Cerebellar cortex (tissue), 1 donor: ENCODE data around the gene SLC49A4.

Experiments used
- DNase-seq: peaks from one replicate; pipeline ENCODE4 v3.0.0-alpha.2; 2015; ENCODE audit warnings: low spot score

Gene SLC49A4

DNA sequence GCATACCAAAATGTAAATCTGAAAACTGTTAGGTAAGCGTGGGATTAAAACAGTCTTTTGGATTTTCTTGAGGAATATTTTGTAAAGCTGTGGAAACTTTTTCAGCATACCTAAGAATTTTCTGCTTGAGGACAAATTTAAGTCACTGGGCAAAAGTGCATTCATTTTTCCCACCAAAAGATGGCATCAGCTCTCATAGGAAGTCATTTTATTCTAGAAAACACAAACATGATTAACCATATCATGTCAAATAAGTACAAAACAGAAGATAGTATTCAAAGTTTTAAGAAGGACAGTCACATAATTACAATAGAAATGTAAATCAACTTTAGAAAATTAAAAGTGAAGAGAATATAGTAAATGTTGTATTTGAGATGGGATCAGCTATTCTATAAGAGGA, 63.5 kb downstream of the SLC49A4 start:
- DNase-seq, result peak; percentile 16

DNA sequence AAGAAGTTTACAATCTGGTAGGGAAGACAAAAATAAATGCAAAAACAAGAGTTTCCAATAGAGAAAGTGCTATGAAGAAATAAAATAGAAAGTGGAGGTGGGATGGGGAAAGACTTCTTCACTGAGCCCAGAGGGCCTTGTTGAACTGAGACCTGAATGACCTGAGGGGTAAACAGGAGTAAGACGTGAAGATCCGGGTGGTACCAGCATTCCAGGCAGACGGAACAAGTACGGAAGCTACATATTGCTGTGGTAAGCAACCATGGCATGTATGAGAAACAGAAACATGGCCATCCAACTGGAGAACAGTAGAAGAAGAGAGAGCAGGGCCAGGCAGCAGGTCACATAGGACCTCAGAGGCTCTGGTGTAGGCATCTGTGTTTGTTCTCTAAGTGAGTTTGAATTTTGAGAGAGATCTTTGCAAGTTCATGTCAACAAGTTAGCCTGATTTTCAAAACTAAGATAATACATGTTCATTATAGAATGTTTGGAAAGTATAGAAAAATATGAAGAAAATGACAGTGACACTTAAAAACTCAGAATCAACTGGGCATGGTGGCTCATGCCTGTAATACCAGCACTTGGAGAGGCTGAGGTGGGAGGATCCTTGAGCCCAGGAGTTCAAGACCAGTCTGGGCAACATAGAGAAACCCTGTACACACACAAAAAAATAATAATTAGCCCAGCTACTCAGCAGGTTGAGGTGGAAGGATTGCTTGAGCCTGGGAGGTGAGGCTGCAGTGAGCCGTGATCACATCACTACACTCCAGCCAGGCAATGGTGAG, 64.3 kb downstream of the SLC49A4 start:
- no peak for DNase-seq

DNA sequence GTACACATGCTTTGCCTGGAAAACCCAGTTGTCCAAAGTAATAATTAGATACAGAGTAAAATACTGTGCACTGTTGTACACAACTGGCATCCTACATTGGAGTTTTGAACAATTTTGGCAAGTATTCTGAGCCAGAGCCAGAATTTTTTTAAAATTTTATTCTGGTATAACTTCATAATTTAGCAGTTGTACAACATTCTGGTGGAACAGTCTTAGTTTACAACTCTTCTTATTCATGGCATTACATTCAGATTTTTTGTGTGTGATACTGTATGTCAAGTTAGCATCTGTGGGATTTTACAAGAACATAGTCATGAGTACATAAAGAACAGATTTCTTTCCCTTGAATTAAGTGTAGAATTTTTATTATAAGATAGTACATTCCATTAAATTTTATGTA, 67.5 kb downstream of the SLC49A4 start:
- DNase-seq, result no peak

DNA sequence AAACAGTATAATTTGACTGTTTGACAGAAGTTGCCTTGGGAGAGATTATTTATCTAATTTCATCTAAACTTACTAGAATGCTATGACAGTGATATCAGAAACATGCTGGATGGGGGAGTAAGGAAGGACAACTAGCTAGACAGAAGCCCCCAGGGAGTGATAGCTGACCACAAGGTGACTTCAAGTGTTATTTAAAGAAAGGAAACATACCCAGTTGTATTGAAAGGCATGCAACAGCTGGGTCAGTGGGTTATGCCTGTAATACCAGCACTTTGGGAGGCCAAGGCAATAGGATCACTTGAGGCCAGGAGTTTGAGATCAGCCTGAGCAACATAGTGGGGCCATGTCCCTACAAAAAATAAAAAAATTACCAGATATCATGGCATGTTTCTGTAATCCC, 69.6 kb downstream of the SLC49A4 start:
- DNase-seq, result no peak

DNA sequence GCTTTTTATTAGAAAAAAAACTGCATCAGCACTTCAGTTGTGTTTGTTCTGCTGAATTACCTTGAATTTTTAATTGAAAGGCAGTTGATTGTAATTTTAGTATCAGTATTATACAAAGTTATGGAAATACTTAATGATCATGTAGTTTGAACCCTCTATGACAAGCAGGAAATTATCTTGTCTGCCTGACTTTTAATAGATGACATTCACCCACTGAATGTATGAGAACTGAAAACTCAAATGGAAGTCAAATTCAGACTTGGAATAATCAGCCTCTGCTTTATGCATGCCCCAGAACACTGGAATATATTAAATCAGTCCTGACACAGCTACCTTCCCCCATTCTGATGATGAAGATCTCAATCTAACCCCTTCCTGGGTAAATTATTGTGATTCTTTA, 73.5 kb downstream of the SLC49A4 start:
- DNase-seq, result no peak

DNA sequence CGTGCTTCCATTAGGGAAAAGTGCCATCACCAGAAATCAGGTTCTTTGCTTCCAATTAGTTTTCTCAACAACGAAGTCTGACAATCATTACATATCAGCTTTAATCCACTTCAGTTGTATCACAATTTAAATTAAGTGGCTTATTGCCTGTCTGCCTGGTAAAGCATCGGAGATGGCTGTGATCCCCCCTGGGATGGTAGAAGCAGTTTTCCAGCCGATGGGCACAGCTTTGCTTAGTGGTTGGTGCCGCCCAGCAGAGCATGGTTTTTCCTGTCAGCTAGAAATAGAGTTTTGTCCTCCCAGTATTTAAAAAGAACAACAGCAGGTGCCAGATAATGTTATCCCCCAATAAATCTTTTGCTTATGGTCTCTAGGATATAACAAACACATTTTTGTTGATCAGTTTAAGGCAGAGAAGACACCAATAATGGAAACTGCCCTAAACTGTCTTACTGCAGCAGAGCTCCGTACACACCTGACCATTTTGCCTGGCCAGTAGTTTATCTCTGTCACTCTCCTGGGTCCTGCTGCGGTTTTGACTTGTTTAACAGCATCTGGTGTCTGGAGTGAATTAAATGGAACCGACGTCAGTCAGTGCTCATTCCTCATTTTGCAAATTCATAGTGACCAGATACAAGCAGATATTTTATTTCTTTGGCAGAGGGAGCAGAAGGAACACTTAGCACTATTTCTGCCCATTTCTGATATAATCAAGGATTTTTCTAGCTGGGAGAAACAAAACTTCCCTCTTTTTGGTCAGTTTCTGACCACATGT, 79.1 kb downstream of the SLC49A4 start:
- no peak for DNase-seq

DNA sequence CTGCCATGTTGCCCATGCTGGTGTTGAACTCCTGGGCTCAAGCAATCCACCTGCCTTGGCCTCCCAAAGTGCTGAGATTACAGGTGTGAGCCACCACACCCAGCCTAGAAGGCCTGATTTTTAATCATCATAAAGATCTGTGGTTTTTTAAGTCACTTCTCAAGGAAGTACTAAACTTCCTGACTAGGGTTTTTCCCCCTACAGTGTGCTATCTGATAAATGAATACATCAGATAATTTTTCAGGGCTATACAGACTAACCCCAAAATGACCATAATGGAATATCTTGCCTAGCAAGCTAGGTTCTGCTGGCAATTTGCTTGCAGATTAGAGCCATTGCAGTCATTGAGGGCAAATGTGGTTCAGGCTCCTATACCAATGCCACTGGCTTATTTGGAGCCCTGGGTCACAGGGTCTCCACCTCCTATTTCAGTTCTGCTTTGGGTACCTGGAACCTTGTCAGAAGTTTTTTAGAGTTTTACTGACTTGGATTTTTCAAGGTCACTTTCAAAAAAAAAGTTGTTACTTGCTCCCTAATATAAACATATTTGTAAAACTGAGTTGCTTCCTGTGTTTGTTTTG, 80.8 kb downstream of the SLC49A4 start:
- no peak for DNase-seq

DNA sequence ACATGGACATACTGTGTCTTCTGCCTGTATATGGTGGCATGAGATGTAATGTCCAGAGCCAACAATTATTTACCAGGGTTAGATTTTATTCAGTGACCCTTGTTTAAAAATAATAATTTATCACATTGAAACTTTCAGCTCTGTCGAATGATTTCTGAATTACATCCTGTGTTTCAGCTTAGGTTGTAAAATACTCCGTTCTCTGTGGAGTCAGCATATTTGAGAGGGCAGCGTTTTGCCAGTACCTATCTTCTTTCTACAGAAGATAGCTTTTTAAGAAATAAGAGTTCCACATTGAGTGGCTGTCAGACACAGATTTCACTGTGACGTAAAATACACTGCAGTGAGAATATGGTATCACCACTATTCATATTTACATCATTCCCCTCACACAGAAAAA, 85.3 kb downstream of the SLC49A4 start:
- no peak for DNase-seq

DNA sequence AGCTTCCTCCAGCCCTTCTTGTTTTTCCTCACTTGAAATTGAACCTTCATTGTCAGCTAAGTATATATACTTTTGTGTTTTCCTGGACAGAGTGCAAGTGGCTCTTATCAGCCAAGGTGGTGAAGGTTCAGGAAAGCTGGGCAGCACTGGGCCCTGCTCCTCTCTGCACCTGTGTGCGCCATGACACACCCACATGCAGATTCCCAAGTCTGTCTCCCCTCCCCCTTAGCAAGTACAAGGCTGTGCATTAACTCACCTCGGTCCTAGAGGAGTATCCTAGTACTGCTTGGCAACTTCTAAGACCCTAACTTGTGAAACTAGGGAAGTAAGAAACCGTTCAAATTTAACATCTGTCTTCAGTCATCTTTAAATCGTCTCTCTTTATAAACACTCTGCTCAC, 85.8 kb downstream of the SLC49A4 start:
- no peak for DNase-seq

DNA sequence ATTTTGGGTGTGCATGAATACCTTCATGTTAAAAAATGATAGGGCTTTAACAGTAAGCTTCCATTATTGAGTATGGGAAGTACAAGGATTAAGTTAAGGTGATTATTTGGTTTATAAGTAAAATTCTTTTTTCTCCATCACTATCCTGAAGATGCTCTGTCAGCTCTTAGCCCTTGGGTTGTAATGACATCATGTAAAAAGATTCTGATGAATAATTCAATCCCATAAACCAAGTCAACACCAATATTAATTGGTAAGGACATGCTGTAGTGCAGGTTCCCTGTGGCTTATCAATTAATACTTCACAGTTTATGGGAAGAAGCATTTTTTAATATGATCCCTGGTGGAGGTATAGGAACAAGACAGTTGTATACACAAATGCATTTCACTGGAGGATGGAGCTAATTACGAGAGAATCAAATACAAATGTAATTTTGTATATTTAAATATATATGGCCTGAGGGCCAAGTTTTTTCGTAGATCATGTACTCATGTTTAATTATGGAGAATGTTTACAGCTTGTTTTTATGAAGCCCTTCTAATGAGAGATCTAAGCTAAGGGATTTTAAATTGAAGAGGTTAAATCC, 87.6 kb downstream of the SLC49A4 start:
- DNase-seq, result no peak

DNA sequence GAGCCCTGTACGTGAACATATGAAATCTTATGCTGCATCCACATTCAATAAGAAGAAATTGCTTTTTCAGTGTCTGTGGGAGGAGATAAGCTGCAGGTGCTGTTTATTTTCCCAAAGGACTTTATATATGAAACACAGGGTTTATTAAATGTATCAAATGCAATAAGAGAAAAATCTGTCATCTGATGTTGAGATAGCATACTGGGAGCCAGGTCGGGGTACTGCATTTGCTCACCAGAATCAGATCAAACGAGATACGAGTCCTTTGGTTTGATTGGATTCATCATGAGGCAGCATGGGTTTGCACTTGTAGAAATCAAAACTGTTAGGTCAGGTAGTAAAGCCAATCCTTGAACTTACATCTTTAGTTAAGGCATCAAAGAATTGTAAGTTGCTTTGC, 91.4 kb downstream of the SLC49A4 start:
- DNase-seq, result no peak

DNA sequence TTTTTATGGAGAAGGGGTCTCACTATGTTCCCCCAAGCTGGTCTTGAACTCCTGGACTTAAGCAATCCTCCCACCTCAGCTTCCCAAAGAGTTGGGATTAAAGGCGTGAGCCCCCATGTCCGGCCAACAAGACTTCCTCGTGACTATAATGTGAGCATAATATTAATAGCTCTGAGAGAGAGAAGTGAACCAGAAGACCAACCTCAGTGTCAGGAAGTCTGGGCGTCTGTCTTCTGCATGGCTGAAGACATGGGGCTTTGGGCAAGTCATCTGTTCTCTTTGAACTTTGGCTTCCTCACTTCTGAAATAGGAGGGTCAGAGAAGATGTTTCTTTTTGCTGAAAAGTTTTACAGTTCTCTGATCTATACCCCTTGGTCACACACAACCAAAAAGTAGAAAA, 92.1 kb downstream of the SLC49A4 start:
- no peak for DNase-seq

DNA sequence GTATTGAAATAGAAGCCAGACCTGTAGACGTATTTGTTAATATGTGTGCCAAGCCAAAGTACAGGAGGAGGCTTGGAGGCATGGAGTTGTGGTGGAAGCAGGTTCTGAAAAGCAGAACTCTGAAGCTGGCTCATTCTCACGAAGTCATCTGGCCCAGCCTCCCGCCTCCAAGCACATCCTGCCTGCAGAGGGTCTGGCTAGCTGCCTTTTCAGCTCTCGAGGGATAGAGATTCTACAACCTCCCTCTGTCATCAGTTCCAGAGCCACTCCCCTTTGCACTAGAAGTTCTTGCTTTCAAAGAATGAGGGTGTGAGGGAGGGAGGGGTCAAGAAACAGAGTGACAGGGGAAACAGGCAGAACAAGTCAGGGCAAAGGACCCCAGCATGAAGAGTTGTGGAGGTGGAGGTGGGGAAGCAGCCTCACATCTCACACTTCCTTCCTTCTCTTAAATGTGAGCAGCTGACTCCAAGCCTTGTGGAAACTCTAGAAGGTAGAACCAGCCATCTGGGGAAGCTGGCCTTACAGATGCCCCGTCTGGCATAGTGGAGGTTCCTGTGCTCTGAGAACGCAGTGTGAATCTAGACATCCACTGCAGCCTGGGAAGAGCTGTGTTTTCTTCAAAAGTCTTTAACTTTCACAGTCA, 95.3 kb downstream of the SLC49A4 start:
- DNase-seq, result peak; percentile 25

DNA sequence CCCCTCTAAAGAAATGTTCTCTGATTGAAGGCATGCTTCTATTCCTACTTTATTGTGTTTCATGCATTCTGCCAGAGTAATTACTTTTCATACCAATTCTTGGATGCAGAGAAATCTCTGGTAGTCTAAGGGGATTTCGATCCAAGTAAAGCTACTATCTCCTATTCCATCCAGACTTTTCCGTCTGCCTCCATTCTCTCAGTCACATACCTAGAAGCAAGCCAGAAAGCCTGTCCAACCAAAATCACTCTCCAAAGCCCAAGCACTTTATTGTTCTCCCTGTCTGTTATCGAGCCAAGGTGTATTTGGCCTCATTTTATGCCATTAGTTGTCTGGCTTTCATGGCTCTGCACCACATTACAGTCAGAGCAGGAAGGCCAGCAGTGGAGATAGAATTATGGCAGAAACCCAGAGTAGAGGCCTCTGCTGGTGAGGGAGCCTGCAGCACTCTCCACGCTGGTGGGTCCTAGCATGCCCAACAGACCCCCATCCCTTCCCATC, 95.9 kb downstream of the SLC49A4 start:
- peak; percentile 31 for DNase-seq

DNA sequence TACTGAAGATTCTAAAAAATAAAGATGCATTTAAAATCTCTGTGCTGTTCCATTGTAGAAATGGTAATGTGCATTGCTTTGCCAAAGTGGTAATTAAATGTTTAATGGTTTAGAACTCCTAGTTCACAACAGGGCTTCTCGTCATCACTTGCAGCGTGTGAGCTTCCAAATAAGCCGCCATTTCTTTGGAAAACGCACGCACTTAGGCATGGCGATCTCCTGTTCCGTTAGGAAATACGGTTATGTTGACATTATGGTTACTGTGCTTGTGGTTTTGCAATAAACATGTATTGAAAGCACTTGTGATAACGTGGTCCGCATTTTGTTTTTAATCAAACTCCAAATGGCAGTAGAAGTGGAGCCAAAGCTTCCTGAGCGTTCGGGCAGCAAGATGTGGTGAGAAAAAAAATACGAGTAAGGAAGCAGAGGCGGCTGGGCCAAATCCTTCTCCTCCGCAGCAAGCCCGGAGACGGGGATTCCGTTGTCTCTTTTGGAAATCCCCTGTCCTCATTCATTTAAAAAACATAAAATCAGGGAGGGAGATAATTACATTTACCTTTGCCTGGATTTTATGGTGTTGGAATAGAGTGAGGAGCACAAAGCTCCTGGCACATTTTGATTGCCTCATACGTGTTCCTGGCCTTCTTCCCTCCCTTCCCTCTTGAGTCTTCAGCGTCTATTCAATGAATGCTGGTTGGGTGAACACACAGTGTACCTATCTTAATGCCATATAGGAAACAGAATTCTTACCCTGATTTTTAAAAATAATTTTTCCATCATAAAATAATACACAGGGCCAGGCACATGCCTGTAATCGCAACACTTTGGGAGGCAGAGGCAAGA, 97.5 kb downstream of the SLC49A4 start:
- no peak for DNase-seq

DNA sequence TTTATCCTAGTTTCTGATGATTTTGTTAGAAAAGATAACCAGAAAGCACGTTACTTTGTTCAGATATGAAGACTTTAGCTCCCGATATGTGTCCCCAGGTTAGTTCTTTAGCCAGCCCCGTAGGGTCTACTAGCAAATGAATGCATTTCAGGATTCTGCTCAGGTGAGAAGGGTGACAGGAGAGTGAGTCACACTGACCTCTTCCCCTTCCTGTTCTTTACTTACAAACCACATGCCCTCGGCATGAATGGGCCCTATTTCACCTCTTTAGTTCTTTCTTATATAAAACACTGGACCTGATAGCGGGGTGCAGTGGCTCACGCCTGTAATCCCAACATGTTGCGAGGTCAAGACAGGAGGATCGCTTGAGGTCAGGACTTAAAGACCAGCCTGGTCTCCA, 98.4 kb downstream of the SLC49A4 start:
- DNase-seq, result no peak

DNA sequence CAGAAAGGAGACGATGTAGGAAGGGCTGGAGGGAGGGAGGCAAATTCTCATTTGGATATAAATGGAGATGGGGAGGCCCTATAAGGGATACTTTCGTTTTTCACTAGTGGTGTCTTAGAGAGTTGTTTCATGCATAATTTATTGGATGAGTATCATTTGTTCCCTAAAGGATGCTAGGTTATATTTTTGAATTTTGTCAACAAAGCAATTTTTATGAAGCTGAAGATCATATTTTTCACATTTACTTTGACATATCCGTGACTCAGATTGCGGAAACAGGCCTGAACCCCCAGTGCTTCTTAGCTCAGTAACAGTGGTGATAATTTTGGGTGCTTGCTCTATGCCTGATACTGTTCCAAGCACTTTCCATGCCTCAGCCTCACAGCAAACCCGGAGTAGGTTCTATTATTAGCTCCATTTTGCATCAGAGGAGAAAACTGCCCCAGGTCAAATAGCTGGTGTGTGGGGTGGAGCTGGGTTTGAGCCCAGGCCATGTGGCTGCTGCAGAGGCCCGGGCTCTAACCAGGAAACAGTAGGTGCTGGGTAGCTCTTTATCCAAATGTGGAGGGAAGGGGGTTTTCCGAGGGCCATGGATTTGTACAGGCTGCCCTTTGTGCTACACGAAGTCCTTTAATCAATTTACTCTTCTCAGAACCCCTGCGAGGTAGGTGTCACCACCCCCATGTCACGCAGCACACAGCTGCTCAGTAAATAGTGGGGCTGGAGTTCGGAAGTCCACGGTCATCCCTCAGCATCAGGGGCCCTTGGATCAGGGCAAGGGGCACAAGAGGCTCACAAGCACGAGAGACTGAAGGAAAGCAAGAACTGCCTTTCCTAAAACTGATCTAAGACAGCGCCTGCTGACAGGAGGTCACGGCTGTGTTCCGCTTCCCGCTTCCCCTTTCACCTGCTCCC, 99.1 kb downstream of the SLC49A4 start:
- DNase-seq, result no peak

DNA sequence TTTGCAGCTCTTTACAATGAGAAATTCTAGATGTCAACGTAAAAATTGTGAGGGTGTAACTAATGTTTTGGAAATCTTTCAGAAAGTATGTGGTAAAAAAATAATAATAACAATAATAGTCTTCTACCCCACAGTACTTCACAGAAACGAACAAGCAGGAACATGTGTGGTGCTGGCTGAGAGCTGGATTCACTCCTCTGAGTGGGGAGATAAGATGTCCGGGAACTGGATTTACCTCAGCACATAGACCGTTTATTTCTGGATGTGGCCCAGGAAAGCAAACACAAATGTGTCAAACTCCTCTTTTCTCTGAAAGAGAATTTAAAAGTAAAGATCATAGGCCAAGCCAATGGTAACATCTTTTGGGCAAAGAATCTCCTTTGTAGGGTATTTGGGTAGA, 103.4 kb downstream of the SLC49A4 start:
- no peak for DNase-seq

DNA sequence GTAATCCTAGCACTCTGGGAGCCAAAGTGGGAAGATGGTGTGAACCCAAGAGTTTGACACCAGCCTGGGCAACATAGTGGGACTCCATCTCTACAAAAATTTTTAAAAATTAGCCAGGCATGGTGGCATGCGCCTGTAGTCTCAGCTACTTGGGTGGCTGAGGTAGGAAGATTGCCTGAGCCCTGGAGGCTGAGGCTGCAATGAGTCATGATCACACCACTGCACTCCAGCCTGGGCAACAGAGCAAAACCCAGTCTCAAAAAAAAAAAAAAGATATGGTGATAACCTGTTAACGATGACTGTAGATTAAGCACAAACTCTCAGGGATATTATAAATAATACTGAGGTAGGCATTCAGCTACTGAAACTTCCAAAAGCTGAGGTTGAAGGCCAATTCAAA, 107.5 kb downstream of the SLC49A4 start:
- no peak for DNase-seq

DNA sequence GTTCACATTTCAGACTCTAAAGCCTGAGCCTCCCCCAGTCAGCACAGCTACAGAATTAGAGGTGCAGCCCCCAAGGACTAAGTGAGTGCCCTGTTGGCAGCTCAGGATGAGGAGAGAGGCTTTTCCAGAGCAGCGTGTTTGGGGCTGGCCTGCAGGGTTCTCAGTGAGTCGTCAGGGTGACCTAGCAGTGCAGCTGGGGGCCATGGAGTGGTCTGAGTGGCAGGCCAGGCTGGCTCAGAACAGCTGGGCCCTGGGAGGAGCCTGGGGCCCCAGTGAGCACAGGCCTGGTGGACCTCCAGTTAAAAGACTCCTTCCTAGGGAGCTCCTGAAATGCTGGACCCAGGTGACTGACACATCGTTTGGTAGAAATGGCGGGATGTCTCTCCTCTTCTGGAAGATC, 108.3 kb downstream of the SLC49A4 start:
- no peak for DNase-seq
